ENCODE data around the gene WWTR1.

Gene WWTR1

DNA sequence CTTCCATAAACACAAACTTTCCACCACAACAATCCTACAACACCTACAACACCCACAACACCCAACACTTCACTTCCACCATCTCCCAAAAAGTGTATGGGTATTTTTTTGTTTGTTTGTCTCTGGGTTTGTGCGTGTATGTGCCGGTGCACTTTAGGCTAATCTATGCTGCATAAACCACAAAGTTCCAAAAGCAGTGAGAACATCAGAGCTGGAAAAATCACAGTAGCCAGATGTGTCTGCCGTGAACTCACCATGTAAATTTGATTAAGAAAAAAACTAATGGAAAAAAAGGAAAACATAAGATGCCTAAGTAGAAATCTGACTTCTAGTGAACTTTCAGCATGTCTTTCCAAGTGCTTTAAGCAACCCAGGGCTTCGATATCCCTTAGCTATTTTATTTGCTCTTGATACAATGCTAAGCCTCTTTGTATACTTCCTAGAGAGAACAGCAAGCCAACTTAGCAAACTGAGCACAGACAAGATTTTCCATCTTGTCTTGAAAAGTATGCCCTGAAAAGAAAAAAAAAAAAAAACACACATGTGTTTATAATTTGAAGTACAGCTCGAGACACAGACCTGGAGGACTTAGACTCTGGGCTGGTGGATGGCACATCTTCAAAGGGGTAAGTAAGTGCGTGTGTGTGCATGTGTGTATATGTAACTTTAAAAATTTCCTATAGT is 91.4 kb downstream of the WWTR1 start:
- no peak for DNase-seq (ENCODE audit: low read depth)

DNA sequence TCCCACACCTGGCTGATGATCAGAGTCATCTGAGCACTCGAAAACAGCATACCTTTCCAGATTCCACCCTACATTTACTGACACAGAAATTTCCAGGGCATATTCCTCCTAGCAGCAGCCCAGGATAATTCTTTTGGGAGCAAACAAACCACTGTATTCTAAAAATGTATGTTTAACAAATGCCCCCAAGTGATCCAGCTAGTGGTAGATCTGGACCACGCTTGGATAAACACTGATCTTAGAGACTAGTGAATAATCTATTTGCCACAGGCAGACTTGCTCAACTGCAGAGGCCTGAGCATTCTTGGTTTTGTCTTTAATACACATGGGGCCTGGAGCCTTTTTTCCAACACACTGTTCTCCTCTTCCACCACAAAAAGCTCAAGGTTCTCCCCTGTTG is 93.7 kb downstream of the WWTR1 start:
- no peak for DNase-seq (ENCODE audit: low read depth)

DNA sequence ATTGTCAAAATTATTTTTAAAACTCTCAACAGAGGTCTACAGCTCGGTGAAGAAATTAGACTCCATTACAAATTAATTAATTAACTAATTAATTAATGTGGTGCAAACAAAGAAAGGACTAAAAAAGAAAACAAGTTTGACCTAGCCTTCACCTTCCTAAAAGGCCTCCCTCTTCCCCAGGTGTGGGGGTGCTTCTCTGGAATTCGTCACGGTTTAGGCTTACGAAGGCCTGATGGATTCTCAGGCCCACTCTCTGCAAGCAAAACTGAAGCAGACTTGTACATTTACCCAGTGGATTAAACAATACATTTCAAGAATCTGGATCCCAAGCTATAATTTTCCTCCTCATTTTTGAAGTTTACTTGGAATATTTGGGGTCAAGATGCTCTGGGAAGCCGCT is 94.7 kb downstream of the WWTR1 start:
- no peak for DNase-seq (ENCODE audit: low read depth)

DNA sequence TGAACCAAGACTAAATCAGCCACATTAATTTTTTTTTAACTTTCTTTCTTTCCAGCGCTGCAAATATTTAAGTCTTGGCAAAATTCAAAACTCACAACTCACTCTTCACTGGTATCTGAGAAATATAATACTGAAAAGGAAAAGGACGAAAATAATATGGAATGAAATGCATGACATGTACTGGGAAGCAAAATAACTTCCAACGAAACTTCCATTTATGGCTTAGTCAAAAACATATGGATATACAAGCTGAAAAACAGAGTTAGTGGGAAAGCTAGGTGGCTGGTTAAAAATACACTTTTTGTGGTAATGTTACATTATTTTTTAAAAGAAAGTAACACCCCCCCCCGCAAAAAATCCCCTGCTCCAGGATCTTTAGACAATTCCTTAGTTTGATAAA is 97.2 kb downstream of the WWTR1 start:
- DNase-seq (ENCODE audit: low read depth): no peak

DNA sequence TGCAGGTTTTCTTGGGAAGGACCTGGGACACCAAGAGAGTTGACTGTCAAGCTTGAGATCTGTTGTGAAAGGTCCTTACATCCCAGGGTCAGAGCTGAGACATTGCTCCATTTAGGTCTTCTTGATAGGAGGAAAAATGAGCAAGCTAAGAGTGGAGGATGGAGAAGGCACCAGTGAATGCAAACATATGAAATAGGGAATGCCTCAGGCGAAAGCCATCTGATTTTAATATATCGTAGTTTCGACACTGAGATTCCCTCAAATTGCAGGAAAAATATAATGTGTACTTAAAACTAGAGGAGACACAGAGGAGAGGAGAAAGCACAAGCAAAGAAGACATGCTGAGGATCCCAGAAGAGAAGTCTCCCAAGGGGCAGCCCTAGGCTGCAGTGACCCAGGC is 97.8 kb downstream of the WWTR1 start:
- DNase-seq (ENCODE audit: low read depth): no peak

DNA sequence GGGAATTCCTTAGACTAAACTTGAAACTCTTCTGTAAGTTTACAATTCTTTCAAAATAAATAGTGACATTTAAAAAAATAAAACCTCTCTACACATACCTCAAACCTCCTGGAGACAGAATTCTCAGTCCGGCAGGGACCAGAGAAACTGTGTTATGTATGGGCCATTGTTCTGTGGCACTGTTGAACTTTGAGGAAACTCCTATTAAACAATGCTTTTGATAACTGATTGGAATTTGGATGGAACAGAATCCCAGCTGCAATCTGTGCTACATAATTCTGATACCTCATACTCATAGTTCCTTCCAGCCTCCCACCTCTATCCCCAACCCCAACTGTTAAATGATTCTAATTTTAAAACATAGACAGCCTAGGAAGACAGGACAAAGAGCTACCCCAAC is 98.3 kb downstream of the WWTR1 start:
- DNase-seq (ENCODE audit: low read depth): no peak

DNA sequence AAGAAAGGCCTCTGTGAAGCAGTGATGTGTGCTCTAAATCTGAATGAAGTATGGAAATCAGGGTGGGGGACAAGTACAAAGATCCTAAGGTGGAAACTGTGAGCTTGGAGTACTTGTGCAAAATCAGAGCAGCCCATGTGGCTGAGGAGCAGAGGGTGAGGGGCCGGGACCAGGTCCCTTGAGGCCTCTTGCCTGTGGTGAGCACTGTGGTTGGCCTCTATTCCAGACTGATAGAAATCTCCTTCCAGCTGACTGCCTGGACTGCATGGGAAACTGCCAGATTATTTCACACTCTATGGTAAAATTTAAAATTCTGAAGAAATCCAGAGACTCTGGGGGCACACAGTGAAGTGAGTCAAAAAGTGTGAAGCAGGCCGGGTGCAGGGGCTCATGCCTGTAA is 101.9 kb downstream of the WWTR1 start:
- no peak for DNase-seq (ENCODE audit: low read depth)

DNA sequence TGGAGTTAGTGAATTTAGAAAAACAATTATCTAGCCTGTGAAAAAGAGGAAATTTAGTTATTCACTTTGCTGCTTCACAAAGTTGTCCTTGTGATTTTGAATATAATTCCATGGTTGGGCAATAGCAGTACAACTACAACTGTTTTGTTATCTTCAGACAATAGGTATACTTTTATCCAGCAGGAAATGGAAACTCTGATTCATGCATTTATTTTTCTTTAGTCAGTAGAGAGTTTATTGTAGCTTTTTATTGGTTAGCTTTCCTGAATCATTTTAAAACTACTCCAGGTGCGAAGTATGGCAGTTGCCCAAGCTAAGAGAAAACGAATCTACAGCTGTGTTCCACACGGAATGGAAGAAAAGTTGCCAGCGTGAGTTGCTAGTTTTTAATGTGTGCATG is 103.0 kb downstream of the WWTR1 start:
- DNase-seq (ENCODE audit: low read depth): no peak

DNA sequence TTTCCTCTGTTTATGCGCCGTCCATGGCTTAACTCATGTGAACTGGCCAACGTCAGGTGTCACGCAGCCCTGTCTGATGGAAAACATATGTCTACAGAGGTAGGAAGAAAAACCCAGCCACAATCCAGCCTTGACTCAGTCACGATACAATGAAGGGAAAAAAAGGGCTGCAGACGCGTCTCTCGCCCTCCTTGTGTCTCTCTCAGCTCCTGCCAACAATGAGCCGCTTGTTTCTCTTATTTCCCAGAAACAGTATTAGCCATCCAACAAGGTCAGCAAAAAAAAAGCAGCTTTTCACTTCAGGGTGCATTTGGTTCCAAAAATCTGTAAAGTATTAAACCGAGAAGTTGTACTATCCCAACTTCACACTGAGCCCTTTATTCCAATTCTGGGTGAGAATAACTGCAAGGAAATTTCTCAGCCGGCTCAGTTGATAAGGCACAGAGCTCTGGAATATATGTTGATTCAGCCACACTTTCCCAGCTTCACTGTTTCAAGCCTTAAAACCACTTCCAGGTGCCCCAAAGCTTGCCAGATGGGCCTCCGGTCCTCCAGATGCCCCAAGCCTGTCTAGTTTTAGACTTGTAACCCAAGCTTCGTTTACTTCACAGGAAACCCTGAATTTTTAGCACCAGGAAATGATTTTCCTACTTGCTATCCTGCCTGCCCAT is 103.9 kb downstream of the WWTR1 start:
- no peak for DNase-seq (ENCODE audit: low read depth)

DNA sequence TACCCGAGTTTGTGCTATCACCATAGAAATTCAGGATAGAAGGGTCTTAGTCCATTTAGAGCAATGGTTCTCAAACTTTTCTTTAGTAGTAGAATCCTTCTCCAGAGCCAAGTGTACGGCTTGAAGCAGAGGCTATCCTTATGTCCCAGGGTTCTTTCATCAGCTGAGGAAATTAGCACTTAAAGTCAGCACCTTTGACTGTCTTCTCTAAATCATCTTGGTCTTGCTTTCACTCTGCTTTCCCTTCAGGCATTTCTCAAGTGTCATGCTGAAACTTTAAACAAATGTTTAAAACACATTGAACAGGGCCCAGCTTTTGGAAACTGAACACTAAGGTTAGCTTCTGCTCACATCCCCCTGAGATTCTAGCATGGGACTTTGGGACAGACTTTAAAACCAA is 105.1 kb downstream of the WWTR1 start:
- no peak for DNase-seq (ENCODE audit: low read depth)

DNA sequence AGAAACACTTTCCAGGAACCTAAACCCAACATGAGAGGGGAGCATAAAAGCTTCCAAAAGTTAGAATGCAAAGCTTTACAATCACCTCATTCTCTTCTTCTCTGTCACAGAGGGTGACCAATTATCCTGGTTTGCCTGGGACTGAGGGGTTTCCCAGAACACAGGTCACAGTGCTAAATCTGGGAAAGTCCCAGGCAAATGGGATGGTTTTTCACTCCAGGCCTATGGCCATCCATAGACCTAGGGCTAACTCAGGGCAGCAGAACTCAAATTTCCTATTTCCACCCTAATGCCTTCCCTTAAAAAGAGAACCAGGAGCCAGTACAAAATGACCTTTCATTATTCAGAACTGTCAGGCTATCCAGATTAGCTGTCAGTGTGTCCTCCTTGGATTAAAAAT is 106.3 kb downstream of the WWTR1 start:
- no peak for DNase-seq (ENCODE audit: low read depth)

DNA sequence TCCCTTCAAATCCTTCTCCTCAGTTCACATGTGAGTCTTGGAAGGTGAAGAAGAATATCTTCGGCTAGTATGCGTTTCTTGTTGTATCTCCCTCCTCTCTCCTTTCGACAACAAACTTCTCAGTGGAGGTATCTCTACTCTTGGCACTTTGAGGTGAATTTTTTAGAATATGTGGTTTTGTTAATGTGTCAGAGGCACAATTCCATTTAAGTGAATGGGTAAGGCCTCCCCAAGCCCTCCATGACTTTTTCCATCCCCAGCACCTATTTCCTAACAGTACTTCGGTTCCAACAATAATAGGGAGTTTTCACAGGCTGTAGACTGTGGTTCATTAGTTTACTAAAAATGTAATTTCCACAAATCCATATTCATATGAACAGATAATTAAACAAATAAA is 109.2 kb downstream of the WWTR1 start:
- no peak for DNase-seq (ENCODE audit: low read depth)

DNA sequence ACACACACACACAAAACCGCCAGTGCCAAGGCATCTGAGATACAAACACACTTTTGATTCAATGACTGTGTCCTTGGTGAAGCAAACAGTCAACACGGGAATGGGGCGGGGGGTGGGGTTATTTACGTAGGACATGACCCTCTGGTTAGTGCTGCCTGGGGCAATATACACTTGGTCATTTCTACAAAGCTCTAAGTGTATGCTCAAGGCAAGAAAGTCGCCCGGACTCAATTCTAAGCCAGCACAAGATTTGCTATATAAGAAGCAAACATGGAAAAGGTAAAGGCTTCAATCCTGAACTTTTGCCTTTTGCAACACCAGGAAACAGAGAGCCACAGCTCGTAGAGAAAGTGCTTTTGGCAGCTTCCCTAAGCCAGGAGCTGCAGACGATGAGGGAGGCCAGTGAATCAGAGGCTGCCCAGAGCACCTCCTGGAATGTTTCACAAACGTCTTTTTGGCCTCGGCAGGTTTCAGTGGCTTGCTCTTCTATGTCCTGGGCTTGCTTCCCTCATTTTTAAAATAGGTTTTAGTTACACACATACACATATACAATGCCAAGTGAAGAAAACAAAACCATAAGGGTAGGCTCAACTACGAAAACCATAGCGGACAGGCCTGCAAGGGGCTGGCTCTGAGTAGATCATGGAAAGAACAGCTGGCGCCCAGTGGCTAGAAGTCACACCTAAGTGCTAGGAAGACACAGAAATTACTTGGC is 109.7 kb downstream of the WWTR1 start:
- DNase-seq (ENCODE audit: low read depth): no peak

DNA sequence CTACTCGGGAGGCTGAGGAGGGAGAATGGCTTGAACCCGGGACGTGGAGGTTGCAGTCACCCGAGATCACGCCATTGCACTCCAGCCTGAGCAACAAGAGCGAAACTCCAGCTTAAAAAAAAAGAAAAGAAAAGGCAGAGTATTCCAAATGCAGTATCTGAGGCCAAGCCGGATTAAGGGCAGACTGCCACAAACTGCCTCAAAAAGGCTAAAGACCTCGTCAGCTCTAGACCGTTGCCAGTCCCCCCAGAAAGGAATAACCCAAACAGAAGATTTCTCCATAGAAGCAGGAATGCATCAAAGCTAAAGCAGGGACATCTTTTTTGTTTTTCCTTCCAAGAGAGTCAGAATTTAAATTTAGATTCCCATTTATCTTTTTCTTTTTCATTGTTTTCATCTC is 110.4 kb downstream of the WWTR1 start:
- no peak for DNase-seq (ENCODE audit: low read depth)

DNA sequence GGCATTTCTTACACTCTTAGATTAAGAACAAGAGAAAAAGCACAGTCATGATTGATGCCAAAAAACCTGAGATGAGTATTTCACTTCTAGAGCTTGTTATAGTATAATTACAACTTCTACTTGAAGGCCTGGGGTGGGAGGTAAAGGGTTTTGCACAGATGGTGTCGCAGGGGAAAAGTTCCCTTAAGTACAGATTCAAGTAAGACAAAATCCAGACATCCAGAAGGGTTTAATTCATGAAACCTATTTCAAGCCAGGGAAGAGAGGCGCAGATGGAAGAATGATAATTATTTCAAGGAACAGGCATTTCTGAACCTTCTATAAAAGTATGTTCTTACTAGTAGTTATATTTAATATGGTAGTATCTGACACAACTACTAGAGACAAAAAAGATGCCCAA is 112.8 kb downstream of the WWTR1 start:
- DNase-seq (ENCODE audit: low read depth): no peak

DNA sequence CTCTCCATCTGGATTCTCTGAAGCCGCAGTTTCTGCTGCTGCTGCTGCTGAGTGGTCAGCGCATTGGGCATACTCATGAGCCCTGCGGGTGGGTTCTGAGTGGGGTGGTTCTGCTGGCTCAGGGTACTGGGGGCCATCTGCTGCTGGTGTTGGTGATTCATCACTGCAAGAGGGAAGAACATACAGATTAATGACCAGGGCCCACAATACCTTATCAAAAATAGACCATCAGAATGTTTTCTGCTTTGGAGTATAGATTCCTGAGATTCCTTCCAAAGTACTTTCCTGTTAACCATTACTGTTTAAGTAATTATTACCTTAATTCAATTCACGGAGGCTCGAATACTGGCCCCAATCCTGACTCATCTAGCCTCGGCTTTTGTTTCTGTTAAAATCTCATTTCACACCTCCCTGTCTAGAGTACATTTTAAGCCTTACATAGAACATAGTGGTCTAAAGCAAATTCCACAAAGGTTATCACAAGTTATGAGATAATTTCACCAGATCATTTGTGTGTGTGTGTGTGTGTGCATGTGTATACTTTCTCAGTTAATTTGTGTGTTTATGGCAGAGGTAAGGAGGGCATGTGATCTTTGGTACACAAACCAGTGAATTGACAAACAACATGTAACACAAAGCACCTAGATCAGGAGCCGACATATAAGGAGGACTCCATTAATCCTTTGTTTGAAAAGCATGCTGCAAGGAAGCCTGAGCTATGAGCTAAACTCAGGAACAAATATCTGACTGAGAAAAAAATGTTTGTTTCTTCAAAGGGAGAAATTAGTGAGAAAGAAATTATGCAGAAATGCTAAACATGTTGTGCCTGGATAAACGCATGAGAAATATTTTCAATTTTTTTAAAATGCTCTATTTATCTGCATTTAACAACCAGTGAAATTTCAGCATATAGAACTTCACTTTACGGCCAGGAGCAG is 115.2 kb downstream of the WWTR1 start:
- DNase-seq (ENCODE audit: low read depth): peak; percentile 41

DNA sequence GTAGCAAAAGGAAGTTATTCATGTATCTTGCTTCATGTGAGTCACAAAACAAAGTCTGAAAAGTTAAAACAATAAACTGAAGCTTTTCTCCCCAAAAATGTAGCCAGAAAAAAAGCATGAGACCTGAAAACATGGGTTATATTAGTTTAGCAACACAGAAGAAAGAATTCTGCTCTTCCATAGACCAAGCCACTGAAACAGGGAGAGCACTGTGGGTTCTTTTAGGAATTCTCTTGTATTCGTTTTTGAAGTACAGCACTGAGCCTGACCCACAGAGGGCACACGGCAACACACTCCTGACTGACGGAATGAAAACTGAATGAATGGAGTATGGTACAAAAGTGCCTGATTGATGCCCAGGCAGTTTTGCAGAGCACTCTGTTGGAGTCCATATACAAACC is 116.7 kb downstream of the WWTR1 start:
- DNase-seq (ENCODE audit: low read depth): peak; percentile 14

DNA sequence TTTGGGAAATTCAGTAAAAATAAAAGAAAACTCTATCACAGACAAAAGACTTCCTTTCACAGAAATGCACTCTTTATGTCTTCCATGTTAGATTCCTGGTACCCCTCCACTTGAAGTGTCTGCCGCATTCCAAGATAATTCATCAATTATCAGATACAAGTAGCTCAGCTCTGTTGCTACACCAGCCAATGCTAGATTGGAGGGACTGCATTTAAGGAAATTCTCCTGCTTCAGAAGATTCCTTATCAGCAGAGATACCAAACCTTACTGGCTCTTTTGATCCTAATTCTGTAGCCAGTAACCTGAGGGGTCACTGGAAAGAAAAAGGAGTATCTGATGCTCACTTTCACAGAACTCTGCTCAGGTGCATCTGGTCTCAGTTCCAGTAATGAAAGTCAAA is 119.5 kb downstream of the WWTR1 start:
- DNase-seq (ENCODE audit: low read depth): no peak

DNA sequence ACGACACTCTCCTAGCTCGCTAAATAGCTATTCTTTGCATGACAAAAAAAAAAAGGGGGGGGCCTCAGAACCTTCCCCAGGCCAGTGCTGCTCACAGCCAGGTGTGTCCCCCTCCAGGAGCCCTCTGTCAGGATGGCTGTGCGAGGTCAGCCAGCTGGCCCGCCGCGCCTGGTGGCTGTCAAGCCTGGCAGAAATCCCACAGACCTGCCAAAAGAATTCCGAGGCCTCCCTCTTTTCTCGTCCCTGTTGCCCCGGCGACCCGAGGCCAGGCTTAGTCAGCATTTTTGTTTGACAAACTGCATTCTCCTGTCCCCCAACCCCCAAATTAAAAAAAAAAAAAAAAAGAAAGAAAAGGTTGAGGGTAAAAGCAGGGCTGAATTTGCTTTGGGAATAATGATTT is 121.4 kb downstream of the WWTR1 start:
- no peak for DNase-seq (ENCODE audit: low read depth)

DNA sequence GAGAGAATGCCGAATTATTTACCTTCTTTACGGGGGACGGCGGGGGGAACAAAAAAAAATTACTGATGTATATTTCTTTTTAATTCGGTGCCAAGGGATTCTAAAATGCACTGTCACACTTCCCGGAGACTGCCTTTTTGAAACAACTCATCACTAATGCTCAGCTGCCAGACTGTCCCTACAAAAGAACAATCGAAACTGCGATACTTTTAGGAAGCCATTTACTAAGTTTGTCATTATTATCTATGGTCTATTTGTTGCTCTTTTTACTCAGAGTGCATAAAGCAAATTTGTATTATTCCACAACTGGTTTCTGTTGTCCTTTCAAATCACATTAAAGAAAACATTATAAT is 122.5 kb downstream of the WWTR1 start:
- no peak for DNase-seq (ENCODE audit: low read depth)

DNA sequence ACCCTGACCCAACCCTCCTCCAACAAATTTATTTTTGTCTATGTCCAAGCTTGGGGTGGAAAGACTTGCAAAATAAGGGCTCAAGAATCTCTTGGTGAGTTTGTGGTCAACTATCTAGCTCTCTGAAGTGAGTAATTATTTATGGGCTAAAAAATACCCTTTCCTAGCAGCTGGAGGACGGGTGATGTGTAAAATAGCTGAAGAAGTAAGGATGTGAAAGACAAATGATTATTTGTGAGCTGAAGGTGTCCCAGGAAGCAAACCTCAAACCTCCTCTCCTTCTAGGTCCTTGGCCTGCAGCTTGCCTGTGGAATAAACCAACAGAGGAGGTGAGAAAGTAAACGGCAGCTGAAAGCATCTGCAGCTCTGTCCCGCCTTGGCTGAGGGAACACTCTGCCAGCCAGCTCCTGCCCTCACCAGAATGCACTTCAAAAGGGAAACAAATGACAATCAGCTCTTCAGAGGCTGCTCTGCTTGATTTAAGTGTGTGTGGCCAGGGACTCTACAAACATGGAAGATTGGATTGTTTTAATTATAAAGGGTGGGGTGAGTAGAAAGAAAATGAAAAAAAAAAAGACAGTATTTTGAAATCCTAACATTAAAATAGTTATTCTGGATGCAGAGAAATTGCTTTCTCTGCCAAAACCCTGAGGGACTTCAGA is 123.0 kb downstream of the WWTR1 start:
- no peak for DNase-seq (ENCODE audit: low read depth)

DNA sequence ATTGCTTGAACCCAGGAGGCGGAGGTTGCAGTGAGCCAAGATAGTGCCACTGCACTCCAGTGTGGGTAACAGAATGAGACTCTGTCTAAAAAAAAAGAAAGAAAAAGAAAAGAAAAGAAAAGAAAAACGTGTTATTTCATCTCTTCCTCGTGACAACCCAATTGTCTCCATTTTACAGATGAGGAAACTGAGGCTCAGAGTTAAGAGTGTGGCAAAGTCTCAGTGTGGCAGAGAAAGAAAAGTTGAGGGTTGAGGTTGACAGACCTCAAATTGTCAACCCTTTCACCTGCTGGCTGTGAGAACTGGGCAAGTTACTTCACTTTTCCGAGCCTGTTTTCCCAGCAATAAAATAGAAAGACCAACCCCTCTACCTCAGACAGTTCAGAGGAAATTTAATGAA is 123.7 kb downstream of the WWTR1 start:
- no peak for DNase-seq (ENCODE audit: low read depth)

All from HS-27A (cell line).